Lower leg skin (tissue), 3 donors: Measurements from ENCODE around the gene MYL5.
"Not testable (repeated sequence)": the region's sequence is repeated elsewhere in the genome, so short reads cannot be mapped to it uniquely, and the experiment has no call there.

Experiments used
- POLR2A ChIP-seq, 2 donors: fragments of 450-650 bp; IDR thresholded peaks; one replicate each; pipeline ENCODE4 v1.6.1; 2016 to 2017; ENCODE audit warnings: antibody characterized with exemption in 2 of 2, mild to moderate bottlenecking in 1 of 2, moderate library complexity in 1 of 2
- TF ChIP-seq, protein P1 (sequence below), 3 donors: fragments of 450-650 bp; IDR thresholded peaks; one replicate each; pipeline ENCODE4 v1.5.1; 2016; ENCODE audit warnings: antibody characterized with exemption in 3 of 3, mild to moderate bottlenecking in 3 of 3, moderate library complexity in 2 of 3

DNA sequence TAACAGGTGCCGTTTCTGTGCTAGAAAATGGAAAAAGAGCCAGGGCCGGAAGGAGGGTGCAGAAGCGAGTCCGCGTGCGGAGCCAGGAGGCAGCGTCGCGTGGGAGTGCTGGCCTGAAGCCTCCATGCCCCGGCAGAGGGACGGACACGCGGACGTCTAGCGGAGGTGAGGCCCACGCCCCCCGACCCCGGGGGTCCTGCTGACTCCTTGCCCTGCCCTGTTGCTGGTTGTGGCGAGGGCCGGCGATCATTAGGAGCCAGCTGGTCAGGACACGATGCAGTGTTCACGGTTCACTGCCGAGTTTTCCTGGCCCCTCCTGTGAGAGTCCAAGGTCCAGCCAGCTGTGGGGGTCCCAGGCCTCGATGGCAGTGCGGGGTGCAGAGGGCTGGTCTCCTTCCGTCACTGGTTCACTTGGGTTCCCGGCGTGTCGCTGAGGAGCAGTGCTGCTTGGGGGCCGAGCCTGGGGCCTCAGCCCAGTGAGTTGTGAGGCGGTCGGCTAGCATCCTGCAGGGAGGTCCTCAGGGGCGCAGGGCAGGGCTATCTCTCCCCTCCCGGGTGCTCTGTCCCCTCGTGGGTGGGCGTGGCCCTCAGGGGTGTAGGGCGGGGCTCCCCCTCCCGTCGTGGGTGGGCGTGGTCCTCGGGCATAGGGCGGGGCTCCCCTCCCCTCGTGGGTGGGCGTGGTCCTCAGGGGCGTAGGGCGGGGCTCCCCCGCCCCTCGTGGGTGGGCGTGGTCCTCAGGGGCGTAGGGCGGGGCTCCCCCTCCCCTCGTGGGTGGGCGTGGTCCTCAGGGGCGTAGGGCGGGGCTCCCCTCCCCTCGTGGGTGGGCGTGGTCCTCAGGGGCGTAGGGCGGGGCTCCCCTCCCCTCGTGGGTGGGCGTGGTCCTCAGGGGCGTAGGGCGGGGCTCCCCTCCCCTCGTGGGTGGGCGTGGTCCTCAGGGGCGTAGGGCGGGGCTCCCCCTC, 56.9 kb downstream of the MYL5 start:
- not testable (repeated sequence) for TF ChIP-seq POLR2A (IDR thresholded peaks at IDR 0.05)
- TF ChIP-seq, protein P1, sequence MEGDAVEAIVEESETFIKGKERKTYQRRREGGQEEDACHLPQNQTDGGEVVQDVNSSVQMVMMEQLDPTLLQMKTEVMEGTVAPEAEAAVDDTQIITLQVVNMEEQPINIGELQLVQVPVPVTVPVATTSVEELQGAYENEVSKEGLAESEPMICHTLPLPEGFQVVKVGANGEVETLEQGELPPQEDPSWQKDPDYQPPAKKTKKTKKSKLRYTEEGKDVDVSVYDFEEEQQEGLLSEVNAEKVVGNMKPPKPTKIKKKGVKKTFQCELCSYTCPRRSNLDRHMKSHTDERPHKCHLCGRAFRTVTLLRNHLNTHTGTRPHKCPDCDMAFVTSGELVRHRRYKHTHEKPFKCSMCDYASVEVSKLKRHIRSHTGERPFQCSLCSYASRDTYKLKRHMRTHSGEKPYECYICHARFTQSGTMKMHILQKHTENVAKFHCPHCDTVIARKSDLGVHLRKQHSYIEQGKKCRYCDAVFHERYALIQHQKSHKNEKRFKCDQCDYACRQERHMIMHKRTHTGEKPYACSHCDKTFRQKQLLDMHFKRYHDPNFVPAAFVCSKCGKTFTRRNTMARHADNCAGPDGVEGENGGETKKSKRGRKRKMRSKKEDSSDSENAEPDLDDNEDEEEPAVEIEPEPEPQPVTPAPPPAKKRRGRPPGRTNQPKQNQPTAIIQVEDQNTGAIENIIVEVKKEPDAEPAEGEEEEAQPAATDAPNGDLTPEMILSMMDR (IDR thresholded peaks at IDR 0.05) = not testable (repeated sequence)
